Sigmoid colon (tissue), 3 donors: ENCODE results near the gene SPATA25.

Source experiments
- POLR2A ChIP-seq, 2 donors: fragments of 450-650 bp; IDR thresholded peaks; one replicate each; pipeline ENCODE4 v1.6.1; 2016; ENCODE audit warnings: antibody characterized with exemption in 2 of 2, mild to moderate bottlenecking in 2 of 2, moderate library complexity in 2 of 2
- TF ChIP-seq, protein P1 (sequence below), 4 experiments: fragments of 450-650 bp in 3 of 4; fragments of 200-600 bp in 1 of 4; IDR thresholded peaks; one replicate each; pipeline ENCODE4 v1.5.1; 2016 to 2019; ENCODE audit warnings: antibody characterized with exemption in 4 of 4, mild to moderate bottlenecking in 3 of 4, moderate library complexity in 2 of 4

GRCh38 chr20:45905505-45906079, 18.2 kb upstream of the SPATA25 start:
- TF ChIP-seq, protein P1, sequence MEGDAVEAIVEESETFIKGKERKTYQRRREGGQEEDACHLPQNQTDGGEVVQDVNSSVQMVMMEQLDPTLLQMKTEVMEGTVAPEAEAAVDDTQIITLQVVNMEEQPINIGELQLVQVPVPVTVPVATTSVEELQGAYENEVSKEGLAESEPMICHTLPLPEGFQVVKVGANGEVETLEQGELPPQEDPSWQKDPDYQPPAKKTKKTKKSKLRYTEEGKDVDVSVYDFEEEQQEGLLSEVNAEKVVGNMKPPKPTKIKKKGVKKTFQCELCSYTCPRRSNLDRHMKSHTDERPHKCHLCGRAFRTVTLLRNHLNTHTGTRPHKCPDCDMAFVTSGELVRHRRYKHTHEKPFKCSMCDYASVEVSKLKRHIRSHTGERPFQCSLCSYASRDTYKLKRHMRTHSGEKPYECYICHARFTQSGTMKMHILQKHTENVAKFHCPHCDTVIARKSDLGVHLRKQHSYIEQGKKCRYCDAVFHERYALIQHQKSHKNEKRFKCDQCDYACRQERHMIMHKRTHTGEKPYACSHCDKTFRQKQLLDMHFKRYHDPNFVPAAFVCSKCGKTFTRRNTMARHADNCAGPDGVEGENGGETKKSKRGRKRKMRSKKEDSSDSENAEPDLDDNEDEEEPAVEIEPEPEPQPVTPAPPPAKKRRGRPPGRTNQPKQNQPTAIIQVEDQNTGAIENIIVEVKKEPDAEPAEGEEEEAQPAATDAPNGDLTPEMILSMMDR (IDR thresholded peaks at IDR 0.05): no peak
- no peak for TF ChIP-seq POLR2A (IDR thresholded peaks at IDR 0.05)
